GM12801 (cell line): Measurements from ENCODE around the gene SMIM22.

Source experiments
- TF ChIP-seq, protein P1 (sequence below): IDR thresholded peaks from one replicate; pipeline ENCODE4 v1.5.1; 2011; ENCODE audit warnings: control low read depth; ENCODE audit not compliant: insufficient read length; ENCODE audit errors: extremely low read depth

Gene SMIM22

DNA sequence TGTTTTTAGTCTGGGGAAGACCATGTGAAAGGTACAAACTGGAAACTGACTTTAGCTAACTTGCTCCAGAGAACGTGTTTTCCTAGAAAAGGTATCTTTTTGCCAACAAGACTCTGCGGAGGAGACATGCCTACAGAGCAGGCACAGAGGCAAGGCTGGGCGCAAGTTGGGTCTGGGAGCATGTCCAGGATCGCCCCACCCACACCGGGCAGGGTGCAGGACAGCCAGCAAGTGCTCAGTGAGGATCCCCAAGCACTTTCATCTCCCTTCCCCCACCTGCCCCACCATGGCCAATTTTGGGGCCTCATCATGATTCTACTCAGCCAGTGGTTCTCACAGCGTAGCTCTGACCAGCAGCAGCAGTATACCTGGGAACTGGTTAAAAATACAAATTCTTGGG, 25.5 kb downstream of the SMIM22 start:
- TF ChIP-seq, protein P1, sequence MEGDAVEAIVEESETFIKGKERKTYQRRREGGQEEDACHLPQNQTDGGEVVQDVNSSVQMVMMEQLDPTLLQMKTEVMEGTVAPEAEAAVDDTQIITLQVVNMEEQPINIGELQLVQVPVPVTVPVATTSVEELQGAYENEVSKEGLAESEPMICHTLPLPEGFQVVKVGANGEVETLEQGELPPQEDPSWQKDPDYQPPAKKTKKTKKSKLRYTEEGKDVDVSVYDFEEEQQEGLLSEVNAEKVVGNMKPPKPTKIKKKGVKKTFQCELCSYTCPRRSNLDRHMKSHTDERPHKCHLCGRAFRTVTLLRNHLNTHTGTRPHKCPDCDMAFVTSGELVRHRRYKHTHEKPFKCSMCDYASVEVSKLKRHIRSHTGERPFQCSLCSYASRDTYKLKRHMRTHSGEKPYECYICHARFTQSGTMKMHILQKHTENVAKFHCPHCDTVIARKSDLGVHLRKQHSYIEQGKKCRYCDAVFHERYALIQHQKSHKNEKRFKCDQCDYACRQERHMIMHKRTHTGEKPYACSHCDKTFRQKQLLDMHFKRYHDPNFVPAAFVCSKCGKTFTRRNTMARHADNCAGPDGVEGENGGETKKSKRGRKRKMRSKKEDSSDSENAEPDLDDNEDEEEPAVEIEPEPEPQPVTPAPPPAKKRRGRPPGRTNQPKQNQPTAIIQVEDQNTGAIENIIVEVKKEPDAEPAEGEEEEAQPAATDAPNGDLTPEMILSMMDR: no peak

DNA sequence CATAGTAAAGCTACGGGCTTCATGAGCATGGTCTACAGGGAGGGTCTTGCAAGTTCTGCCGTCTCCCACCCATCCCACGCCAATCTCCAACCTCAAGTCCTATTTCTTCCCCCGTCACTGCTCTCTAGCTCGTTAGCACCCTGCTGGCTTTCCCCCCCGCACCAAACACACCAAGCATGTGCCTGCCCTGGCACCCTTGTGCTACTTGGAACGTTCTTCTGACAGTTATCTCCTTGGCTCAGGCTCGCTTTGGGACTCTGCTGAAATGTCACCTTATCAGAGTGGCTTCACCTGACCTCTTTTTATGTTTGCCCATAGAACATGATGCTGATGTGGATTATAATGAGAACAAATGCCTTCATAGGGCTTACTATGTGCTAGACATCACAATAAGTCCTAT, 30.0 kb downstream of the SMIM22 start:
- TF ChIP-seq, protein P1: no peak

DNA sequence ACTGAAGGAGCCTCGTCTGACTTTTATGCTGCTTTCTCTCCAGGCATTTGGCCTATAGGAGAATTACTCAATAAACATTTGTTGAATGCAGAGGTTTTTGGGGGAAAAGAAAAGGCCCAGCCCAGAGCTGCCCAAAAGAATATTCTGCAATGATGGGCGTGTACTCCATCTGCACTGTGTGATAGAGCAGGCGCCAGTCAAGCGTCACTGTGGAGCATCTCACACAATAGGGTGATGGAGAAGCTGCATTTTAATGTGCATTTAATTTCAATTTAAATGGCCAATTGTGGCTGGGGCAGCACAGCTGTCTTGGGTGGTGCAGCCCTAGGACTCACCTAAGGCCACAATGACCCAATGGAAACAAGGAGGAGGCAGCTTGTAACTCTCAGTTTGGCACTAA, 31.4 kb downstream of the SMIM22 start:
- TF ChIP-seq, protein P1: no peak

DNA sequence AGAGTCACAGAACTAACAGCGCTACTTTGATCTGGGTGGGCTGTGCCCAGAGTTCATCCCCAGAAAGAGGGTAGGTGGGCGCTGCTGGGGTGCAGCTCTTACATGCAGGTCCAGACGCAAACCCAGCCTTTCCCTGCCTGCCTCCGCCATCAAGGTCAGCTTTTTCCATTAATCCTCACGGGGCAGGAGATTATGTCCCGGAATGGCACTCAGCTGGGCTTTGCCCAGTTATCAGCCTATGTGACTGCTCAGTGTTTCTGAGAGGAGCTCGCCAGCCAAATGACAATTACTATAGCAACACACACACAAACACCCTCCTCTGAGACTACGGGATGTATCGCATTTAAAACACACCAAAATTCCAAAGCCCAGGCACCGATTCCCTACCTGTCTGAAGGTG, 31.8 kb downstream of the SMIM22 start:
- TF ChIP-seq, protein P1: no peak

DNA sequence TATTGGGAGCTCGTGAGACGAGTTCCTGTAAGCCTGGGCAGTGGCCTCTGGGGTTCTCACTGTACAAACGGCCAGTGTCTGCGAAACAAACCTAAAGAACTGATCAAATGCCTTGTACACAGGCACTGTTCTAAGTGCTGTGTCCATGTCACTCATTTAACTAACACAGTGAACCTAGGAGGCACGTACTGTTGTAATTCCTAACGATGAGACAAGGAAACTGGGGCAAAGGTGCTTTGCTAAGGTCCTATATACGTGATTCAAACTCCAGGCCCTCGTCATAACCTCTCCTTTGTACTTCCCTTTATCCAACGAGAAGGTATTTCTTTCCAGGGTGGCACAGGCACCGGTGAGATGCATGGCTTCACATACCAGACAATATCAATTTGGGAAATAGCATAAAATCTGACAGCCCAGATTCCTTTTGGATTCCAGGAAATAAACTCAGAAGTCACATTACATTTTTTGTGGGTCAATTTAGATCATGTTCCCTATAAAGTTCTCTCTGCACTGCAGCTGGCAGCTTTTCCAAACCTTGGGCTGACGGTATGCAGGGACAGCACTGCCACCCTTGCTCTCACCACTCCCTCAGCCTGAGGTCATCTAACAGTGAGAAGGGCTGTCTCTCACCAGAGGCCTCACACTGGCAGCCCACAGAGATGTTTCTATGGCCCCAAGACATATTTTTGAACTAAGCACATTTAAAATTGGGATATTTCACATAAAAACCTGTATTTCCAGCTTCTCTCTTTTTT, 33.6 kb downstream of the SMIM22 start:
- TF ChIP-seq, protein P1: no peak

DNA sequence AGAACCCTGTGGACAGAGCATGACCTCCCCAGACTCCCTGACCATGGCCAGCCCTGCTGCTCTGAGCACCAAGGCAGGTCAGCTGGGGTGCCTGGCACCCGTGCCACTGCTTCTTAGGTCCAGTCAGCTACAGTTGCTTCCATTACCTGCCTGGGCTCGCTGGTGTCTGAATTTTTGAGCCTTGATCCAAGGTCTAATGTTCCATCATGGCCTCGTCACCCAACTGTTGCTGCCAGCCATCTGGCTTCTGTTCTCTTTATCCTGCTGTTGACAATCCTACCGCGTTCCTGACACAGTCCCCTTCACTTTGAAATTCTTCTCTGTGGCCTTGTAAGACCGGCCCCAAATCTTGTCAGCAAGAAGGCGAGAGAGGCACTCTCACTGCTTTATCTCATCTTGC, 35.2 kb downstream of the SMIM22 start:
- TF ChIP-seq, protein P1: no peak

DNA sequence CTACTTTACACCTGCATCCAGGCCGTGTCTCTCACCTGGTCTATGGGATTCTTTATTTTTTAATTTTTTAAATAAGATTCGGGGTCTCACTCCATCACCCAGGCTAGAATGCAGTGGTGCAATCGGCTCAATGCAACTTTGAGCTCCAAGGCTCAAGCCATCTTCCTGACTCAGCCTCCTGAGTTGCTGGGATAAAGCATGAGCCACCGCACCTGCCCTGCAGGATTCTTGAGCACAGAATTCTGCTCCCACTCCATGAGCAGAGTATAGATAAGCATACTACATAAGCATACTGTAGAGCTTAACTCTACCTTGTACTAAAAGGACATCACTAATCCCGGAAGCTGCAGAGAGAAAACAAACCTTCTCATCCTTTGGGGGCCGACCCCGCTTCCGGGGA, 36.4 kb downstream of the SMIM22 start:
- TF ChIP-seq, protein P1: no peak
